Measurements from ENCODE around the gene R3HCC1L.

Gene R3HCC1L

GRCh38 chr10:98272245-98272644 is 137.8 kb downstream of the R3HCC1L start:
- no peak for DNase-seq

GRCh38 chr10:98272656-98273055 is 138.2 kb downstream of the R3HCC1L start:
- no peak for DNase-seq

GRCh38 chr10:98273057-98273850 is 138.8 kb downstream of the R3HCC1L start:
- no peak for DNase-seq

GRCh38 chr10:98274562-98274961 is 140.1 kb downstream of the R3HCC1L start:
- no peak for DNase-seq

- DNase-seq: no peak
Observed at GRCh38 chr10:98276311-98276710, 141.9 kb downstream of the R3HCC1L start.

- no peak for DNase-seq
Observed at GRCh38 chr10:98285416-98285815, 151.0 kb downstream of the R3HCC1L start.

GRCh38 chr10:98286419-98286818 is 152.0 kb downstream of the R3HCC1L start:
- no peak for DNase-seq

GRCh38 chr10:98287321-98287720 is 152.9 kb downstream of the R3HCC1L start:
- no peak for DNase-seq

- no peak for DNase-seq
Observed at GRCh38 chr10:98289802-98290209, 155.3 kb downstream of the R3HCC1L start.

- DNase-seq: no peak
Observed at GRCh38 chr10:98292971-98293370, 158.5 kb downstream of the R3HCC1L start.

GRCh38 chr10:98293550-98294269 is 159.3 kb downstream of the R3HCC1L start:
- DNase-seq: no peak

- no peak for DNase-seq
Observed at GRCh38 chr10:98294270-98294627, 159.8 kb downstream of the R3HCC1L start.
